PC-3 (cell line): ENCODE results near the gene SH3BP5.

ENCODE experiments used
- CTCF ChIP-seq: fragments of 300-600 bp; sonication (generic); conservative IDR thresholded peaks from 2 replicates; pipeline ENCODE4 v1.5.1; 2017; ENCODE audit warnings: antibody characterized with exemption, low read depth, mild to moderate bottlenecking, low read length
- EZH2 ChIP-seq: fragments of 300-600 bp; sonication (generic); IDR thresholded peaks from one replicate; pipeline ENCODE4 v1.6.1; 2017; ENCODE audit warnings: antibody characterized with exemption, mild to moderate bottlenecking, low read length; ENCODE audit not compliant: unreplicated experiment
- EZH2phosphoT487 ChIP-seq: fragments of 300-600 bp; sonication (generic); IDR thresholded peaks from 2 replicates; pipeline ENCODE4 v1.6.1; 2018; ENCODE audit warnings: mild to moderate bottlenecking, antibody characterized with exemption, low read length, borderline replicate concordance

- TF ChIP-seq EZH2, result no peak
- no peak for TF ChIP-seq CTCF
- no peak for TF ChIP-seq EZH2phosphoT487
These were observed 36.9 kb downstream of the SH3BP5 start for GRCh38 chr3:15295506-15295905.
